ENCODE data around the gene MAGI2.

- TF ChIP-seq CTCF (IDR thresholded peaks at IDR 0.05): no peak
- no peak for TF ChIP-seq POLR2A (IDR thresholded peaks at IDR 0.05)
Measured at GRCh38 chr7:78124216-78124615, 1329.3 kb downstream of the MAGI2 start.
